KOPT-K1 (cell line): ENCODE data around the gene IL1R1.

ENCODE experiments used
- H3K27ac ChIP-seq: fragments of 200-600 bp; sonication (generic); 2 replicates; pipeline ENCODE4 v1.5.1; 2016; ENCODE audit warnings: antibody characterized with exemption, mild to moderate bottlenecking, low read depth, low read length; ENCODE audit not compliant: poor library complexity, severe bottlenecking
- H3K36me3 ChIP-seq: fragments of 200-600 bp; sonication (generic); 2 replicates; pipeline ENCODE4 v1.5.1; 2017; ENCODE audit warnings: antibody characterized with exemption, mild to moderate bottlenecking, low read length, moderate library complexity; ENCODE audit not compliant: insufficient read depth
- H3K9me3 ChIP-seq: fragments of 200-600 bp; sonication (generic); 2 replicates; pipeline ENCODE4 v1.5.1; 2017; ENCODE audit warnings: antibody characterized with exemption, low read length, mild to moderate bottlenecking; ENCODE audit not compliant: insufficient read depth, poor library complexity, severe bottlenecking

The IL1R1 gene

GRCh38 chr2:102185347-102185746 is 42.8 kb downstream of the IL1R1 start:
- H3K27ac ChIP-seq: no peak overlapping the region

GRCh38 chr2:102186791-102187495 is 44.4 kb downstream of the IL1R1 start, which contains the start of gene IL1RL2:
Gene IL1RL2, plus strand, starts transcription at chr2:102187023. Its CDS starts 845 bp downstream, at chr2:102187868.
- H3K36me3 ChIP-seq: no peaks in the 10 kb centered on the region
- no peaks in the 10 kb centered on the region for H3K9me3 ChIP-seq
- H3K27ac ChIP-seq: no peak within 1 kb of the TSS

More at GRCh38 chr2:102185347-102185746, 42.8 kb downstream of the IL1R1 start:
- H3K36me3 ChIP-seq: no peaks in the 10 kb centered on the region
- no peaks in the 10 kb centered on the region for H3K9me3 ChIP-seq

GRCh38 chr2:102187496-102188150 is 45.1 kb downstream of the IL1R1 start:
- H3K27ac ChIP-seq: no peak overlapping the region
- H3K9me3 ChIP-seq: no peaks in the 10 kb centered on the region

GRCh38 chr2:102190430-102191107 is 48.0 kb downstream of the IL1R1 start:
- Histone ChIP-seq H3K36me3 (no peaks in the 10 kb centered on the region), H3K9me3 (no peaks in the 10 kb centered on the region), H3K27ac (no peak overlapping the region)

More at GRCh38 chr2:102187496-102188150, 45.1 kb downstream of the IL1R1 start:
- no peaks in the 10 kb centered on the region for H3K36me3 ChIP-seq

- Histone ChIP-seq H3K27ac (no peak overlapping the region), H3K9me3 (no peaks in the 10 kb centered on the region)
These were observed 49.0 kb downstream of the IL1R1 start for GRCh38 chr2:102191501-102191900.

GRCh38 chr2:102193074-102193473 is 50.5 kb downstream of the IL1R1 start:
- Histone ChIP-seq H3K36me3 (no peaks in the 10 kb centered on the region), H3K27ac (no peak overlapping the region), H3K9me3 (no peaks in the 10 kb centered on the region)

More at GRCh38 chr2:102191501-102191900, 49.0 kb downstream of the IL1R1 start:
- no peaks in the 10 kb centered on the region for H3K36me3 ChIP-seq

GRCh38 chr2:102194609-102195268 is 52.2 kb downstream of the IL1R1 start:
- no peaks in the 10 kb centered on the region for H3K36me3 ChIP-seq
- H3K27ac ChIP-seq: no peak overlapping the region

GRCh38 chr2:102197389-102198137 is 55.0 kb downstream of the IL1R1 start:
- Histone ChIP-seq H3K27ac (no peak overlapping the region), H3K9me3 (no peaks in the 10 kb centered on the region), H3K36me3 (no peaks in the 10 kb centered on the region)

More at GRCh38 chr2:102194609-102195268, 52.2 kb downstream of the IL1R1 start:
- H3K9me3 ChIP-seq: no peaks in the 10 kb centered on the region

GRCh38 chr2:102200539-102200938 is 58.0 kb downstream of the IL1R1 start:
- H3K9me3 ChIP-seq: no peaks in the 10 kb centered on the region
- H3K36me3 ChIP-seq: no peaks in the 10 kb centered on the region
- H3K27ac ChIP-seq: no peak overlapping the region

DNA sequence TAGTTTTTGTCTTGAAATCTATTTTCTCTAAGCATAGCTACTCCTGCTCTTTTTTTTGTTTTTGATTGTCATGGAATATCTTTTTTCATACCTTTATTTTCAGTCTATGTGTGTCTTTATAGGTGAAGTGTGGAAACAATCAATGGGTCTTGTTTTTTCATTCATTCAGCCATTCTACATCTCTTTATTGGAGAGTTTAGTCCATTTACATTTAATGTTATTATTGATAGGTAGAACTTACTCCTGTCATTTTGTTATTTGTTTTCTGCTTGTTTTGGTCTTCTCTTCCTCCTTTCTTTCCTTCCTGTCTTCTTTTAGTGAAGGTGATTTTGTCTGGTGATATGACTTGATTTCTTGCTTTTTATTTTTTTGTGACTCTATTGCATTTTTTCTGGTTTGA is 62.1 kb downstream of the IL1R1 start:
- no peaks in the 10 kb centered on the region for H3K9me3 ChIP-seq
- H3K36me3 ChIP-seq: no peaks in the 10 kb centered on the region

DNA sequence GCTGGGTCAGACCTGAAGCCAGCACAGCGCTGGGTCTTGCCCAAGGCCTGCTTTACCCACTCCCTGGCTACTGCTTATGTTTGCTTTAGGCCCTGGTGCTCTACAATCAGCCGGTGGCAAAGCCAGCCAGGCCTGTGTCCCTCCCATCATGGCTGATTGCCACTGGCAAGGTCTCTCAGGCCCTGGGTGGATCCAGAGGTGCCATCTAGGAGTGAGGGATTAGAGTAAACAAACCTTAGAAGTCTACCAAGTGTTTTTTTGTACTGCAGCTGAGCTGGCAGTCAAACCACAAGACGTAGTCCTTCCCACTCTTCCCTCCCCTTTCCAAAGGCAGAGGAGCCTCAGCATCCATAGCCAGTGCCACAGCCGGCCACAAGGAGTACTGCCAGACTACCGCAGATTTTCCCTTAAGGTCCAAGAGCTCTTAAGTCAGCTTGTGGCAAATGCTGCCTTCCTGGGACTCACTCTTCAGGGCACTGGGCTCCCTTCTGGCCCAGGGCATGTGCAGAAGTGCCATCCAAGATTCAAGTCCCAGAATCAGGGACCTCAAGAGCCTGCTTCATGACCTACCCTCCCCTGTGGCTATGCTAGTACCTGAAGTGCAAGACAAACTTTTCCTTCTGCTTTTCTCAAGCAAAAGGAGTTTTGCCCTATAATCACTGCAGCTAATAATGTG is 64.3 kb downstream of the IL1R1 start:
- no peaks in the 10 kb centered on the region for H3K36me3 ChIP-seq
- no peaks in the 10 kb centered on the region for H3K9me3 ChIP-seq
- no peak overlapping the region for H3K27ac ChIP-seq

More for the DNA sequence above, 62.1 kb downstream of the IL1R1 start:
- H3K27ac ChIP-seq: no peak overlapping the region

DNA sequence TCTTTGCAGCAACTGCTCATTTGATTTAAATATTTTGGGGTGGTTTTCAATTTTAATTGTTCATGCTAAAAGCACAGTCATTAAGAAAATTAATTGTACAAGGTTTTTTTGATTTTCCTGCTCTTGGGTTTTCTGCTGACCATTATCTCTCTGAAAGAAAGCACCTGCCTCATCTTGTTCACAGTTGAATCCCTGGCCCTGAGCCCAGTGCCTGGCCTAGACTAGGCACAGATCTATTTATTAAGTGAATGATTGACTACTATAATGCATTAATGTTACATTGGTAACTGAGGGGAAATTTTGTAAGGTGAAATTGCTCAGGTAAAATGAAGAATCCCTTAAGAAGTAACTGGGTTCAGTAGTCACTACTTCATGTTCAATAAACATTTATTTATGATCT is 66.2 kb downstream of the IL1R1 start:
- Histone ChIP-seq H3K9me3 (no peaks in the 10 kb centered on the region), H3K36me3 (no peaks in the 10 kb centered on the region), H3K27ac (no peak overlapping the region)

- H3K9me3 ChIP-seq: no peaks in the 10 kb centered on the region
- H3K36me3 ChIP-seq: no peaks in the 10 kb centered on the region
- no peak overlapping the region for H3K27ac ChIP-seq
These were observed 66.9 kb downstream of the IL1R1 start for GRCh38 chr2:102209474-102209873.

DNA sequence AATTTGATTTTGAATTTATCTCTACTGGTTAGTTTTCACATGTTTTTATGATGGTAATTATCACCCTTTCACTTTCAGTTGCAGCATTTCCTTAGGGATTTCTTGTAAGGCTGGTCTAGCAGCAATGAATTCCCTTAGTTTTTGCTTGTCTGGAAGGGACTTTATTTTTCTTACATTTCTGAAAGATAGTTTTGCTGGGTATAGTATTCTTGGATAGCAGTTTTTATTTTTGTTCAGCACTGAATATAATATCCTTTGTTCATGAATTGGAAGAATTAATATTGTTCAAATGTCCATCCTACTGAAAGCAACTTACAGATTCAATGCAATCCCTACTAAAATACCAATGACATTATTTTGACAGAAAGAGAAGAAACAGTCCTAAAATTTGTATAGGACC is 74.5 kb downstream of the IL1R1 start:
- Histone ChIP-seq H3K36me3 (no peaks in the 10 kb centered on the region), H3K9me3 (peaks cover 26% of the 10 kb centered on the region), H3K27ac (no peak overlapping the region)
